Neuronal stem cell (in vitro differentiated cells): ENCODE measurements around the gene IGFN1.

Experiments used
- DNase-seq: peaks from one replicate; pipeline ENCODE4 v3.0.0-alpha.2; 2013; ENCODE audit warnings: low spot score
- H2AFZ ChIP-seq: one replicate; pipeline ENCODE4 v1.6.1; 2013; ENCODE audit warnings: mild to moderate bottlenecking, low read length, inconsistent platforms
- H2AK5ac ChIP-seq: 2 replicates; pipeline ENCODE4 v1.6.1; 2013; ENCODE audit warnings: low read depth, mild to moderate bottlenecking, inconsistent platforms, low read length, moderate library complexity, mixed read lengths
- H2BK120ac ChIP-seq: 2 replicates; pipeline ENCODE4 v1.6.1; 2013; ENCODE audit warnings: low read depth, mild to moderate bottlenecking, inconsistent platforms, low read length, moderate library complexity, mixed read lengths
- H2BK12ac ChIP-seq: one replicate; pipeline ENCODE4 v1.6.1; 2013; ENCODE audit warnings: low read length, inconsistent platforms
- H2BK15ac ChIP-seq: 2 replicates; pipeline ENCODE4 v1.6.1; 2013; ENCODE audit warnings: mild to moderate bottlenecking, low read length, inconsistent platforms, mixed read lengths
- H2BK5ac ChIP-seq: one replicate; pipeline ENCODE4 v1.6.1; 2013; ENCODE audit warnings: inconsistent platforms, mild to moderate bottlenecking, low read length, moderate library complexity
- H3K14ac ChIP-seq: one replicate; pipeline ENCODE4 v1.6.1; 2013; ENCODE audit warnings: low read length, inconsistent platforms
- H3K18ac ChIP-seq: 2 replicates; pipeline ENCODE4 v1.6.1; 2013; ENCODE audit warnings: low read length, inconsistent platforms
- H3K23ac ChIP-seq: 2 replicates; pipeline ENCODE4 v1.6.1; 2013; ENCODE audit warnings: low read depth, mild to moderate bottlenecking, mixed read lengths, low read length, inconsistent platforms; ENCODE audit not compliant: poor library complexity
- H3K27ac ChIP-seq: replicated peaks from 3 replicates; pipeline ENCODE4 v1.5.1; 2013; ENCODE audit warnings: low read length, inconsistent platforms
- H3K27me3 ChIP-seq, 3 experiments: 2 replicates each; pipeline ENCODE4 v1.6.1; 2013; ENCODE audit warnings: low read length in 3 of 3, mild to moderate bottlenecking in 2 of 3, inconsistent platforms in 1 of 3, low read depth in 1 of 3, mixed read lengths in 1 of 3, moderate library complexity in 1 of 3; ENCODE audit not compliant: control insufficient read depth in 3 of 3, insufficient read depth in 3 of 3
- H3K36me3 ChIP-seq, 2 donors: replicated peaks in 1 of 2; 2 replicates each; pipeline ENCODE4 v1.6.1; 2013; ENCODE audit warnings: low read length in 2 of 2; ENCODE audit not compliant: control insufficient read depth in 2 of 2, insufficient read depth in 2 of 2
- H3K4ac ChIP-seq: 2 replicates; pipeline ENCODE4 v1.6.1; 2013; ENCODE audit warnings: inconsistent platforms, mild to moderate bottlenecking, low read length, moderate library complexity
- H3K4me1 ChIP-seq, 2 donors: 1 replicate in 1 of 2; 2 replicates in 1 of 2; pipeline ENCODE4 v1.6.1; 2013; ENCODE audit warnings: low read length in 2 of 2, low read depth in 1 of 2; ENCODE audit not compliant: control insufficient read depth in 2 of 2, insufficient read depth in 1 of 2
- H3K4me2 ChIP-seq: one replicate; pipeline ENCODE4 v1.6.1; 2013; ENCODE audit warnings: mild to moderate bottlenecking, low read length, inconsistent platforms; ENCODE audit not compliant: insufficient read depth, poor library complexity, severe bottlenecking
- H3K4me3 ChIP-seq, 2 donors: 2 replicates each; pipeline ENCODE4 v1.5.1; 2013; ENCODE audit warnings: low read length in 2 of 2, mild to moderate bottlenecking in 2 of 2, inconsistent platforms in 1 of 2, moderate library complexity in 1 of 2
- H3K79me1 ChIP-seq: one replicate; pipeline ENCODE4 v1.6.1; 2013; ENCODE audit warnings: low read depth, mild to moderate bottlenecking, inconsistent platforms, low read length, moderate library complexity
- H3K9ac ChIP-seq: one replicate; pipeline ENCODE4 v1.6.1; 2013; ENCODE audit warnings: mild to moderate bottlenecking, low read depth, low read length, inconsistent platforms; ENCODE audit not compliant: poor library complexity
- H3K9me3 ChIP-seq, 2 donors: replicated peaks in 1 of 2; 2 replicates each; pipeline versions ENCODE3 to v1.6.1; 2013; ENCODE audit warnings: low read length in 2 of 2, mild to moderate bottlenecking in 2 of 2, inconsistent platforms in 1 of 2, low read depth in 1 of 2, mixed read lengths in 1 of 2, moderate library complexity in 1 of 2; ENCODE audit not compliant: control insufficient read depth in 2 of 2, insufficient read depth in 1 of 2
- H4K8ac ChIP-seq: one replicate; pipeline ENCODE4 v1.6.1; 2013; ENCODE audit warnings: low read depth, mild to moderate bottlenecking, inconsistent platforms, low read length, moderate library complexity
- H4K91ac ChIP-seq: one replicate; pipeline ENCODE4 v1.6.1; 2013; ENCODE audit warnings: low read length, low read depth, mild to moderate bottlenecking, inconsistent platforms; ENCODE audit not compliant: poor library complexity
- WGBS, 2 donors: extraction: QIAGEN DNeasy Blood & Tissue Kit; methylation state at CpG; one replicate each; pipeline ENCODE4 v1.1.7; 2013; ENCODE audit warnings: missing lambda C conversion rate in 2 of 2, mixed read lengths in 1 of 2; ENCODE audit not compliant: insufficient read length in 2 of 2, insufficient replicate concordance in 1 of 2; ENCODE audit errors: extremely low coverage in 2 of 2; 5-methylcytosine and 5-hydroxymethylcytosine counted together

Gene IGFN1

GRCh38 chr1:201264072-201264471 lies 73.4 kb downstream of the IGFN1 start:
- Histone ChIP-seq H2BK15ac (no peak overlapping the region), H3K9ac (no peak overlapping the region), H3K4me2 (no peak overlapping the region), H3K14ac (no peak overlapping the region), H3K23ac (no peak overlapping the region), H3K4me3 (no peak overlapping the region), H3K4me1 (peaks cover 0 to 12% of the 10 kb centered on the region in 2 donors), H3K18ac (no peak overlapping the region), H3K27ac (no peak overlapping the region), H3K4ac (no peak overlapping the region), H2AFZ (no peak overlapping the region), H4K91ac (no peak overlapping the region), H2BK5ac (no peak overlapping the region), H3K79me1 (no peaks in the 10 kb centered on the region), H2BK12ac (no peak overlapping the region), H3K27me3 (peaks cover 0 to 49% (median 3%) of the 10 kb centered on the region in 3 experiments), H3K36me3 (no peaks in the 10 kb centered on the region), H4K8ac (no peak overlapping the region), H3K9me3 (no peaks in the 10 kb centered on the region), H2BK120ac (no peak overlapping the region), H2AK5ac (no peak overlapping the region)
- no peak for DNase-seq
- no CpG with 5 or more reads among the region's 6 CpGs for WGBS, 2 donors

GRCh38 chr1:201264554-201264953 lies 73.9 kb downstream of the IGFN1 start:
- Histone ChIP-seq H3K79me1 (no peaks in the 10 kb centered on the region), H2BK15ac (no peak overlapping the region), H4K8ac (no peak overlapping the region), H3K14ac (no peak overlapping the region), H2AFZ (no peak overlapping the region), H3K36me3 (no peaks in the 10 kb centered on the region), H3K4me3 (no peak overlapping the region), H3K23ac (no peak overlapping the region), H3K4ac (no peak overlapping the region), H3K4me2 (no peak overlapping the region), H2BK5ac (no peak overlapping the region), H4K91ac (no peak overlapping the region), H2BK120ac (no peak overlapping the region), H3K18ac (no peak overlapping the region), H3K27ac (no peak overlapping the region), H3K9ac (no peak overlapping the region), H3K4me1 (peaks cover 0 to 9% of the 10 kb centered on the region in 2 donors), H3K9me3 (no peaks in the 10 kb centered on the region), H2AK5ac (no peak overlapping the region), H2BK12ac (no peak overlapping the region), H3K27me3 (peaks cover 0 to 49% (median 3%) of the 10 kb centered on the region in 3 experiments)
- no CpG with 5 or more reads among the region's 4 CpGs for WGBS, 2 donors
- no peak for DNase-seq

DNA sequence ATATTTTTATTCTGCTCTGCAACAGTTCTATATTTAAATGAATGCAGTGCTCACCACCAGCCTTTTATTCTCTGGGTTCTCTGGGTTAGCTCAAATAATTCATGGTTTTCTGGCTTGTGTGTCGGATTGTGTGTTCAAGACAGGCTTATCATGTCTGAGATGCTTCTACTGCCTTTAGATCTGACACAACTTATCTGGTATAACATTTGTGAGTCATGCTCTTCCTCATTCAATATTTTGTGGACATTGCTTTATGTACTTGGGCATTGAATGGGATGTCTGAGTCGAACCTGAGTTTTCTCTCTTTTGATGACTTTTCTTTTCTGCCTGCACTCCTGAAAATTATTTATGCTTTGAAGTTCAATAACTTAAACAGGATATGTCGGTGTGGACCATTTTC lies 75.1 kb downstream of the IGFN1 start:
- Histone ChIP-seq H3K36me3 (no peaks in the 10 kb centered on the region), H3K27me3 (peaks cover 0 to 46% (median 0%) of the 10 kb centered on the region in 3 experiments), H2AFZ (no peak overlapping the region), H2BK5ac (no peak overlapping the region), H3K79me1 (no peaks in the 10 kb centered on the region), H2BK12ac (no peak overlapping the region), H2AK5ac (no peak overlapping the region), H3K14ac (no peak overlapping the region), H4K91ac (no peak overlapping the region), H3K9ac (no peak overlapping the region), H3K4me1 (peaks cover 0 to 4% of the 10 kb centered on the region in 2 donors), H2BK15ac (no peak overlapping the region), H4K8ac (no peak overlapping the region), H3K18ac (no peak overlapping the region), H3K4me2 (no peak overlapping the region), H2BK120ac (no peak overlapping the region), H3K9me3 (no peaks in the 10 kb centered on the region), H3K23ac (no peak overlapping the region), H3K4ac (no peak overlapping the region), H3K27ac (no peak overlapping the region), H3K4me3 (no peak overlapping the region)
- WGBS, 2 donors: no CpG with 5 or more reads among the region's 3 CpGs
- DNase-seq: no peak

DNA sequence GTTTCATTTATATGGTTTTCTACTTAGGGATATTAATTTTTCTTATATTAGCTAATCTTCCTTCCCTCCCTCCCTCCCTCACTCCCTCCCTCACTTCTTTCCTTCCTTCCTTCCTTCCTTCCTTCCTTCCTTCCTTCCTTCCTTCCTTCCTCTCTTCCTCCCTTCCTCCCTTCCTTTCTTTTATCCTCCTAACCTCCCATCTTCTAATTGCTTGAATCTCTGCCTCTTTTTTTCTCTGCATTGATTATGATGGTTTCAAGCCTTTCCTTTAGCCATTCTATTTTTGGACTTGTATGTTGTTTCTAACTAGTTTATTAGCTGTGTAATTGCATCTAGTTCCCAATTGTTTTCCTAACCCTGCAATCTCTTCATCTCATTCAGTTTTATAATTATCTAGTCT lies 75.7 kb downstream of the IGFN1 start:
- Histone ChIP-seq H3K4ac (no peak overlapping the region), H3K36me3 (no peaks in the 10 kb centered on the region), H2BK12ac (no peak overlapping the region), H4K8ac (no peak overlapping the region), H2AK5ac (no peak overlapping the region), H3K4me2 (no peak overlapping the region), H3K79me1 (no peaks in the 10 kb centered on the region), H3K14ac (no peak overlapping the region), H2BK120ac (no peak overlapping the region), H3K9me3 (no peaks in the 10 kb centered on the region), H3K27ac (no peak overlapping the region), H2BK15ac (no peak overlapping the region), H3K4me3 (no peak overlapping the region), H4K91ac (no peak overlapping the region), H2BK5ac (no peak overlapping the region), H2AFZ (no peak overlapping the region), H3K18ac (no peak overlapping the region), H3K4me1 (peaks cover 0 to 4% of the 10 kb centered on the region in 2 donors), H3K23ac (no peak overlapping the region), H3K9ac (no peak overlapping the region), H3K27me3 (peaks cover 0 to 42% (median 0%) of the 10 kb centered on the region in 3 experiments)
- no peak for DNase-seq
